ENCODE measurements around the gene DOC2A. TPM values are rescaled to one million over a fixed set of nuclear protein-coding genes. Genes with fewer than 3 reads are reported as not detected.

The DOC2A gene
- polyA plus RNA-seq, 1 donor from 2014 or later = 7.3 TPM

DNA sequence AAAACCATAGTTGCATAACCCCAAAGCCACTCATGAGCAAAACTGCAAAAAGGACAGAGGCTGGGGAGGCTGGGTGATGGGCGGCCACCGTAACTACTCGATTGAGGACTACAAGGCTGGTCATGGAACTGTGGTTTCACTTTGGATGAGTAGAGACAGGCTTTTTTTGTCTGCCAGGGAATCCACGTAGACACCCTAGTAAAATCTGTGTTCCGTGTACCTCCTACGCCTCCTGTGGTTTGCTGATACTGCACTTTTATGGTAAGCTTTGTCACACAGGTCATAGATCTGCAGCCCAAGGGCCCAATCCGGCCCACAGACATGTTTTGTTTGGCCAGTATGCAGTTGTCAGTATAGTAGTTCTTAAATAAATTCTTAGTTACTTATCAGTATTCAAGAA lies 22.4 kb upstream of the DOC2A start:
- H4K20me1 ChIP-seq (ENCODE audit: insufficient read depth) = no peaks in the 10 kb centered on the region
- H3K36me3 ChIP-seq (ENCODE audit: insufficient read depth, low read length) = no peaks in the 10 kb centered on the region
- no peaks in the 10 kb centered on the region for H3K9me2 ChIP-seq (ENCODE audit: insufficient read depth, low read length)
- no peaks in the 10 kb centered on the region for H3K9me3 ChIP-seq (ENCODE audit: low read length)
- no peak overlapping the region for H3K27ac ChIP-seq (ENCODE audit: low read length)
- no peak overlapping the region for H2AFZ ChIP-seq (ENCODE audit: low read depth, low read length)
- TF ChIP-seq POLR2AphosphoS5 (IDR thresholded peaks at IDR 0.05) (no peak), MXI1 (conservative IDR thresholded peaks at IDR 0.05; ENCODE audit: poor library complexity, severe bottlenecking) (no peak), SMC3 (conservative IDR thresholded peaks at IDR 0.05; ENCODE audit: poor library complexity) (no peak), EZH2 (IDR thresholded peaks at IDR 0.05; ENCODE audit: borderline replicate concordance, insufficient read depth, low read length, poor library complexity, severe bottlenecking) (no peak), TAF1 (IDR thresholded peaks at IDR 0.05; ENCODE audit: low read depth) (no peak), EP300 (conservative IDR thresholded peaks at IDR 0.05; ENCODE audit: poor library complexity, severe bottlenecking) (no peak), RAD21 (conservative IDR thresholded peaks at IDR 0.05) (no peak)
- TF ChIP-seq, protein P1, sequence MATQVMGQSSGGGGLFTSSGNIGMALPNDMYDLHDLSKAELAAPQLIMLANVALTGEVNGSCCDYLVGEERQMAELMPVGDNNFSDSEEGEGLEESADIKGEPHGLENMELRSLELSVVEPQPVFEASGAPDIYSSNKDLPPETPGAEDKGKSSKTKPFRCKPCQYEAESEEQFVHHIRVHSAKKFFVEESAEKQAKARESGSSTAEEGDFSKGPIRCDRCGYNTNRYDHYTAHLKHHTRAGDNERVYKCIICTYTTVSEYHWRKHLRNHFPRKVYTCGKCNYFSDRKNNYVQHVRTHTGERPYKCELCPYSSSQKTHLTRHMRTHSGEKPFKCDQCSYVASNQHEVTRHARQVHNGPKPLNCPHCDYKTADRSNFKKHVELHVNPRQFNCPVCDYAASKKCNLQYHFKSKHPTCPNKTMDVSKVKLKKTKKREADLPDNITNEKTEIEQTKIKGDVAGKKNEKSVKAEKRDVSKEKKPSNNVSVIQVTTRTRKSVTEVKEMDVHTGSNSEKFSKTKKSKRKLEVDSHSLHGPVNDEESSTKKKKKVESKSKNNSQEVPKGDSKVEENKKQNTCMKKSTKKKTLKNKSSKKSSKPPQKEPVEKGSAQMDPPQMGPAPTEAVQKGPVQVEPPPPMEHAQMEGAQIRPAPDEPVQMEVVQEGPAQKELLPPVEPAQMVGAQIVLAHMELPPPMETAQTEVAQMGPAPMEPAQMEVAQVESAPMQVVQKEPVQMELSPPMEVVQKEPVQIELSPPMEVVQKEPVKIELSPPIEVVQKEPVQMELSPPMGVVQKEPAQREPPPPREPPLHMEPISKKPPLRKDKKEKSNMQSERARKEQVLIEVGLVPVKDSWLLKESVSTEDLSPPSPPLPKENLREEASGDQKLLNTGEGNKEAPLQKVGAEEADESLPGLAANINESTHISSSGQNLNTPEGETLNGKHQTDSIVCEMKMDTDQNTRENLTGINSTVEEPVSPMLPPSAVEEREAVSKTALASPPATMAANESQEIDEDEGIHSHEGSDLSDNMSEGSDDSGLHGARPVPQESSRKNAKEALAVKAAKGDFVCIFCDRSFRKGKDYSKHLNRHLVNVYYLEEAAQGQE (IDR thresholded peaks at IDR 0.05; ENCODE audit: borderline replicate concordance) = no peak
- TF ChIP-seq, protein P2, sequence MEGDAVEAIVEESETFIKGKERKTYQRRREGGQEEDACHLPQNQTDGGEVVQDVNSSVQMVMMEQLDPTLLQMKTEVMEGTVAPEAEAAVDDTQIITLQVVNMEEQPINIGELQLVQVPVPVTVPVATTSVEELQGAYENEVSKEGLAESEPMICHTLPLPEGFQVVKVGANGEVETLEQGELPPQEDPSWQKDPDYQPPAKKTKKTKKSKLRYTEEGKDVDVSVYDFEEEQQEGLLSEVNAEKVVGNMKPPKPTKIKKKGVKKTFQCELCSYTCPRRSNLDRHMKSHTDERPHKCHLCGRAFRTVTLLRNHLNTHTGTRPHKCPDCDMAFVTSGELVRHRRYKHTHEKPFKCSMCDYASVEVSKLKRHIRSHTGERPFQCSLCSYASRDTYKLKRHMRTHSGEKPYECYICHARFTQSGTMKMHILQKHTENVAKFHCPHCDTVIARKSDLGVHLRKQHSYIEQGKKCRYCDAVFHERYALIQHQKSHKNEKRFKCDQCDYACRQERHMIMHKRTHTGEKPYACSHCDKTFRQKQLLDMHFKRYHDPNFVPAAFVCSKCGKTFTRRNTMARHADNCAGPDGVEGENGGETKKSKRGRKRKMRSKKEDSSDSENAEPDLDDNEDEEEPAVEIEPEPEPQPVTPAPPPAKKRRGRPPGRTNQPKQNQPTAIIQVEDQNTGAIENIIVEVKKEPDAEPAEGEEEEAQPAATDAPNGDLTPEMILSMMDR (IDR thresholded peaks at IDR 0.05; ENCODE audit: poor library complexity, severe bottlenecking) = no peak
- no peak overlapping the region for H3K4me3 ChIP-seq (ENCODE audit: low read length)
- H3K79me2 ChIP-seq (replicated peaks; ENCODE audit: insufficient read depth, low read length) = peaks cover 8% of the 10 kb centered on the region
- H3K4me2 ChIP-seq (ENCODE audit: low read length) = no peak overlapping the region
- no peaks in the 10 kb centered on the region for H3K27me3 ChIP-seq (ENCODE audit: insufficient read depth, low read depth, low read length)
- no peaks in the 10 kb centered on the region for H3F3A ChIP-seq (ENCODE audit: insufficient read depth, low read length, poor library complexity, severe bottlenecking)
- H3K9ac ChIP-seq (ENCODE audit: low read length) = no peak overlapping the region

- Histone ChIP-seq H3K4me2 (ENCODE audit: low read length) (peak overlapping the region; percentile 100), H3K36me3 (ENCODE audit: insufficient read depth, low read length) (no peaks in the 10 kb centered on the region), H2AFZ (ENCODE audit: low read depth, low read length) (no peak overlapping the region), H3K9me3 (ENCODE audit: low read length) (no peaks in the 10 kb centered on the region), H3K9me2 (ENCODE audit: insufficient read depth, low read length) (no peaks in the 10 kb centered on the region), H3K27me3 (ENCODE audit: insufficient read depth, low read depth, low read length) (no peaks in the 10 kb centered on the region), H3K9ac (ENCODE audit: low read length) (peak overlapping the region; percentile 92), H4K20me1 (ENCODE audit: insufficient read depth) (no peaks in the 10 kb centered on the region), H3K79me2 (replicated peaks; ENCODE audit: insufficient read depth, low read length) (peaks cover 8% of the 10 kb centered on the region), H3K4me3 (ENCODE audit: low read length) (peak overlapping the region; percentile 92), H3F3A (ENCODE audit: insufficient read depth, low read length, poor library complexity, severe bottlenecking) (no peaks in the 10 kb centered on the region), H3K27ac (ENCODE audit: low read length) (peak overlapping the region; percentile 59)
- TF ChIP-seq POLR2AphosphoS5 (IDR thresholded peaks at IDR 0.05) (no peak), TAF1 (IDR thresholded peaks at IDR 0.05; ENCODE audit: low read depth) (no peak), RAD21 (conservative IDR thresholded peaks at IDR 0.05) (peak; percentile 96), EZH2 (IDR thresholded peaks at IDR 0.05; ENCODE audit: borderline replicate concordance, insufficient read depth, low read length, poor library complexity, severe bottlenecking) (no peak), SMC3 (conservative IDR thresholded peaks at IDR 0.05; ENCODE audit: poor library complexity) (peak; percentile 85), MXI1 (conservative IDR thresholded peaks at IDR 0.05; ENCODE audit: poor library complexity, severe bottlenecking) (peak; percentile 35), EP300 (conservative IDR thresholded peaks at IDR 0.05; ENCODE audit: poor library complexity, severe bottlenecking) (no peak)
- TF ChIP-seq, protein P2 (IDR thresholded peaks at IDR 0.05; ENCODE audit: poor library complexity, severe bottlenecking) = peak; percentile 95
- TF ChIP-seq, protein P1 (IDR thresholded peaks at IDR 0.05; ENCODE audit: borderline replicate concordance) = no peak
Measured at GRCh38 chr16:30032083-30032819, 21.4 kb upstream of the DOC2A start.

Measured in neural cell (in vitro differentiated cells).